Measurements from ENCODE around the gene OR9A2.

DNA sequence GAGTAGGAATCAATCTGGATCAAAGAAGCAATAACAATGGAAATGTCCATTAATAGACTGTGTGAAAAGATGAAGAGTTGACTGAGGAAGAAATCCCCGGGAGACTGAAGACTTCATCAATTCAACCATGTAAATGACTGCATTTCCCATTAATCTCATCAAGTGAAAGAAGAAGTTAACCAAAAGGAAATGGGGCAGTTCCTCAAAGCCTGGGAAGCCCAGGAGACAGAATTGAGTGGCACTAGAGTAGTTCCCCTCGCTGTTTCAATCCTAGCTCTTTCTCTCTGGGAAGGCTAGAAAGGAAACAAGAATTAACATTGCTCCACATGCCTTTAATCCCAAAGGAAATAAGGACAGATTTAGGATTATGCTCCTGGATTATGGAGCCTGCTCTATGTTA is 20.4 kb upstream of the OR9A2 start:
- TF ChIP-seq, protein P1, sequence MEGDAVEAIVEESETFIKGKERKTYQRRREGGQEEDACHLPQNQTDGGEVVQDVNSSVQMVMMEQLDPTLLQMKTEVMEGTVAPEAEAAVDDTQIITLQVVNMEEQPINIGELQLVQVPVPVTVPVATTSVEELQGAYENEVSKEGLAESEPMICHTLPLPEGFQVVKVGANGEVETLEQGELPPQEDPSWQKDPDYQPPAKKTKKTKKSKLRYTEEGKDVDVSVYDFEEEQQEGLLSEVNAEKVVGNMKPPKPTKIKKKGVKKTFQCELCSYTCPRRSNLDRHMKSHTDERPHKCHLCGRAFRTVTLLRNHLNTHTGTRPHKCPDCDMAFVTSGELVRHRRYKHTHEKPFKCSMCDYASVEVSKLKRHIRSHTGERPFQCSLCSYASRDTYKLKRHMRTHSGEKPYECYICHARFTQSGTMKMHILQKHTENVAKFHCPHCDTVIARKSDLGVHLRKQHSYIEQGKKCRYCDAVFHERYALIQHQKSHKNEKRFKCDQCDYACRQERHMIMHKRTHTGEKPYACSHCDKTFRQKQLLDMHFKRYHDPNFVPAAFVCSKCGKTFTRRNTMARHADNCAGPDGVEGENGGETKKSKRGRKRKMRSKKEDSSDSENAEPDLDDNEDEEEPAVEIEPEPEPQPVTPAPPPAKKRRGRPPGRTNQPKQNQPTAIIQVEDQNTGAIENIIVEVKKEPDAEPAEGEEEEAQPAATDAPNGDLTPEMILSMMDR (conservative IDR thresholded peaks at IDR 0.05), result no peak
- TF ChIP-seq EZH2 (IDR thresholded peaks at IDR 0.05; ENCODE audit: low read depth), result no peak
